ENCODE results near the gene CRAT. TPM values are rescaled to one million over a fixed set of nuclear protein-coding genes. Genes with fewer than 3 reads are reported as not detected.

CRAT gene
- total RNA-seq, 1 donor from 2014 or later = 10.1 TPM

DNA sequence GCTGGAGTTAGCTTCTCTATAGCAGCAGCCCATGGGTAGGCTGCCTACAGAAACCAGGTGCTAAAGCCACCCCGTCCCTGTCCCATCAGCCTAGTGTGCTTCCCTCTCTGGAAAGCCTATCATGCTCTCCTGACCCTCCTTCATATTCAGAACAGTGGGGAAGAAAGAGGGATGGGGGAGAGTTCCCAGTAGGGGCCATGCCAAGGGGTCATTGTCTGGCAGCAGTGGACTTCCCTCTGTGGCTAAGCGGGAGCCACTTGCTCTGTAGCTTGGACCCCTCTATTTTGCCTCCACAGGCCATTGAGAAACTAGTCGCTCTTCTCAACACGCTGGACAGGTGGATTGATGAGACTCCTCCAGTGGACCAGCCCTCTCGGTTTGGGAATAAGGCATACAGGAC, 18.1 kb upstream of the CRAT start:
- H3K36me3 ChIP-seq = peaks cover 5% of the 10 kb centered on the region
- Mint-ChIP-seq H3K9me3 (no peaks in the 10 kb centered on the region), H3K36me3 (peaks cover 9% of the 10 kb centered on the region), H3K4me1 (peaks cover 37% of the 10 kb centered on the region), H3K4me3 (no peak overlapping the region), H3K27me3 (ENCODE audit: insufficient read depth, low read depth) (peaks cover 3% of the 10 kb centered on the region), H3K27ac (peak overlapping the region; percentile 57)
- no peak overlapping the region for H3K4me2 ChIP-seq
- DNase-seq (ENCODE audit: low spot score) = no peak
- no peaks in the 10 kb centered on the region for H4K20me1 ChIP-seq (ENCODE audit: low read depth)
- peak overlapping the region; percentile 95 for H3K27ac ChIP-seq
- peaks cover 25% of the 10 kb centered on the region for H3K4me1 ChIP-seq
- H3K9me3 ChIP-seq (ENCODE audit: low read depth) = no peaks in the 10 kb centered on the region
- no peak overlapping the region for H3K9ac ChIP-seq
- H2AFZ ChIP-seq (replicated peaks) = no peak overlapping the region
- H3F3A ChIP-seq (ENCODE audit: low read depth) = peaks cover 68% of the 10 kb centered on the region
- H3K79me2 ChIP-seq (ENCODE audit: low read depth) = peaks cover 21% of the 10 kb centered on the region
- no peaks in the 10 kb centered on the region for H3K27me3 ChIP-seq
- H3K4me3 ChIP-seq = no peak overlapping the region
- TF ChIP-seq, protein P1, sequence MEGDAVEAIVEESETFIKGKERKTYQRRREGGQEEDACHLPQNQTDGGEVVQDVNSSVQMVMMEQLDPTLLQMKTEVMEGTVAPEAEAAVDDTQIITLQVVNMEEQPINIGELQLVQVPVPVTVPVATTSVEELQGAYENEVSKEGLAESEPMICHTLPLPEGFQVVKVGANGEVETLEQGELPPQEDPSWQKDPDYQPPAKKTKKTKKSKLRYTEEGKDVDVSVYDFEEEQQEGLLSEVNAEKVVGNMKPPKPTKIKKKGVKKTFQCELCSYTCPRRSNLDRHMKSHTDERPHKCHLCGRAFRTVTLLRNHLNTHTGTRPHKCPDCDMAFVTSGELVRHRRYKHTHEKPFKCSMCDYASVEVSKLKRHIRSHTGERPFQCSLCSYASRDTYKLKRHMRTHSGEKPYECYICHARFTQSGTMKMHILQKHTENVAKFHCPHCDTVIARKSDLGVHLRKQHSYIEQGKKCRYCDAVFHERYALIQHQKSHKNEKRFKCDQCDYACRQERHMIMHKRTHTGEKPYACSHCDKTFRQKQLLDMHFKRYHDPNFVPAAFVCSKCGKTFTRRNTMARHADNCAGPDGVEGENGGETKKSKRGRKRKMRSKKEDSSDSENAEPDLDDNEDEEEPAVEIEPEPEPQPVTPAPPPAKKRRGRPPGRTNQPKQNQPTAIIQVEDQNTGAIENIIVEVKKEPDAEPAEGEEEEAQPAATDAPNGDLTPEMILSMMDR (IDR thresholded peaks at IDR 0.05) = no peak
- TF ChIP-seq EZH2 (IDR thresholded peaks at IDR 0.05) = no peak
- TF ChIP-seq EZH2phosphoT487 (IDR thresholded peaks at IDR 0.05) = no peak

DNA sequence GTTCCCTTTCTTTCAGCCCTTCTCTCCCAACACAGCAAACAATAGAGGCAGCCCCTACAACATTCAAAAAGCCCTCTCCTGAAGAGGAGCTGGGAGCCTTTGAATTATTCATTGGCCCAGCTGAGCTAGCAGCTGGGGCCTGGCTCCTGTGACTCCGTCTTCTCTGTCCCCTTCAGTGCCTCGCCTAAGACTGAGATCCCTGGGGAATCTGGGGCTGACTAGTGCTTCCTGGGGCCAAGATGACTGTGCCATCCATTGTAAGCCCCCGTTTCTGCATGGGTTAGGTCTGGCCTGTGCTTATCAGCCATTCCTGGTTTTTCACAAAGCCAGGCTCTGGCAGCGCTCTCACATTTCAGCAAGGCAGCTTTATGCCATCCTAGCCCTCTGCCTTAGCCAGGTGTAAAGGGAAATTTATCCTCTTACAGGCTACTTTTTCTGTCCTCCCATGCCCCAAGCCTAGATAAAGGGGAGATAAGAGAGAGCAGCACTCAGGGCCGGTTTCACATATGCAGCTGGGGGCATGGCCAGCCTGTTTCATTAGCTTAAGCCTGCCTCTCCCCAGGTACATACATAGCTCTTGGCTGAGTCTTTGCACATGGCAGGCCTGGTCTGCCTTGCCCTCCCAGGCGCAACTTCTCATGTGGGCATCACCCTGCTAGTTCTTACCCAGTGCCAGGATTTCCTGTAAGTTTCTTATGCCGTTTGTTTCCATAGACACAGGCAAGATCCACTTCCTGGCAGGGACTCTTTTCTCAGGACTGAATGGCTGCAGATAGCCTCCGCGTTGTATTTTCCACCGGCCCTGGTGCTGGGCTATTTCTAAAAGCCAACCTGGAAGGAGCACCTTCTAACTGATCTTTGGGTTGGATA, 16.4 kb upstream of the CRAT start:
- H3K9me3 Mint-ChIP-seq = no peaks in the 10 kb centered on the region
- Histone ChIP-seq H3K79me2 (ENCODE audit: low read depth) (peaks cover 27% of the 10 kb centered on the region), H3K4me3 (peak overlapping the region; percentile 10), H3K4me1 (peaks cover 25% of the 10 kb centered on the region), H3K27ac (peak overlapping the region; percentile 95), H3K27me3 (no peaks in the 10 kb centered on the region), H3K36me3 (peaks cover 5% of the 10 kb centered on the region), H3K9ac (peak overlapping the region; percentile 16), H3F3A (ENCODE audit: low read depth) (peaks cover 58% of the 10 kb centered on the region), H3K9me3 (ENCODE audit: low read depth) (no peaks in the 10 kb centered on the region), H2AFZ (replicated peaks) (no peak overlapping the region), H3K4me2 (peak overlapping the region; percentile 70), H4K20me1 (ENCODE audit: low read depth) (no peaks in the 10 kb centered on the region)
- H3K4me1 Mint-ChIP-seq = peaks cover 27% of the 10 kb centered on the region
- H3K36me3 Mint-ChIP-seq = peaks cover 9% of the 10 kb centered on the region
- peak; percentile 92 for DNase-seq (ENCODE audit: low spot score)
- TF ChIP-seq EZH2 (IDR thresholded peaks at IDR 0.05) (no peak), EZH2phosphoT487 (IDR thresholded peaks at IDR 0.05) (no peak)
- TF ChIP-seq, protein P1 (IDR thresholded peaks at IDR 0.05) = no peak
- H3K27ac Mint-ChIP-seq = peak overlapping the region; percentile 87
- peak overlapping the region; percentile 65 for H3K4me3 Mint-ChIP-seq
- H3K27me3 Mint-ChIP-seq (ENCODE audit: insufficient read depth, low read depth) = peaks cover 3% of the 10 kb centered on the region

DNA sequence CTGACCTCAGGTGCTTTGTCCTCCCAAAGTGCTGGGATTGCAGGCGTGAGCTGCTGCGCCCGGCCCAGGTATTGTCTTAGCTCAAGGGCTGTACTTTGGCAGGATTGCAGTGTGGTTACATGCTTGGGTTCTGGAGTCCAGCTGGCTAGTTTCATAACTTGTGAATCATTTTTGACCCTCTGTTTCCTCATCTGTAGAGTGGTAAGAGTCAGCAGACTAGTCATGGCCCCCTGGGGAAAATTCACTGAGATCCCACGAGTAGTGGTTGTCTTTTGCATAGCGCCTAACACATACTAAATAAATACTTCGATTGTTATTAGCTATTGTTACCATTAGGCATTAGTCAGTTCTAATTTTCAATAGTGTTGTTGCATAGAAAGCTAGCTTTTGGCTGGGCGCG, 14.9 kb upstream of the CRAT start:
- Histone ChIP-seq H3K36me3 (peaks cover under 1% of the 10 kb centered on the region), H3K79me2 (ENCODE audit: low read depth) (peaks cover 32% of the 10 kb centered on the region), H3K4me3 (no peak overlapping the region), H3K4me1 (peaks cover 25% of the 10 kb centered on the region), H3K9me3 (ENCODE audit: low read depth) (no peaks in the 10 kb centered on the region), H3K9ac (no peak overlapping the region), H2AFZ (replicated peaks) (no peak overlapping the region), H3K27ac (peak overlapping the region; percentile 95), H3K4me2 (peak overlapping the region; percentile 70), H3K27me3 (no peaks in the 10 kb centered on the region), H3F3A (ENCODE audit: low read depth) (peaks cover 47% of the 10 kb centered on the region), H4K20me1 (ENCODE audit: low read depth) (no peaks in the 10 kb centered on the region)
- TF ChIP-seq EZH2 (IDR thresholded peaks at IDR 0.05) = no peak
- TF ChIP-seq EZH2phosphoT487 (IDR thresholded peaks at IDR 0.05) = no peak
- TF ChIP-seq, protein P1 (IDR thresholded peaks at IDR 0.05) = no peak
- H3K4me3 Mint-ChIP-seq = no peak overlapping the region
- no peaks in the 10 kb centered on the region for H3K9me3 Mint-ChIP-seq
- peaks cover 3% of the 10 kb centered on the region for H3K27me3 Mint-ChIP-seq (ENCODE audit: insufficient read depth, low read depth)
- peaks cover 23% of the 10 kb centered on the region for H3K4me1 Mint-ChIP-seq
- no peak overlapping the region for H3K27ac Mint-ChIP-seq
- no peak for DNase-seq (ENCODE audit: low spot score)
- peaks cover 16% of the 10 kb centered on the region for H3K36me3 Mint-ChIP-seq

All from neural progenitor cell (in vitro differentiated cells).